Lung (tissue), 12 donors: ENCODE measurements around the gene HMGB1. TPM values are rescaled to one million over a fixed set of nuclear protein-coding genes. Genes with fewer than 3 reads are reported as not detected.

ENCODE experiments used
- ATAC-seq: fragments of 200-7000 bp; cut with Tn5 transposase; one replicate; pipeline ENCODE4 v1.9.1; 2020; ENCODE audit warnings: moderate number of reproducible peaks; ENCODE audit not compliant: insufficient read depth, low FRiP score
- DNase-seq, 3 donors: peaks; one replicate each; pipeline ENCODE4 v3.0.0-alpha.2; 2013 to 2017
- H3K27ac ChIP-seq, 2 donors: one replicate each; pipeline ENCODE4 v1.5.1; 2013; ENCODE audit warnings: mild to moderate bottlenecking in 2 of 2, moderate library complexity in 2 of 2, control low read depth in 1 of 2, inconsistent platforms in 1 of 2, low read depth in 1 of 2, low read length in 1 of 2
- H3K27me3 ChIP-seq, 3 donors: one replicate each; pipeline ENCODE4 v1.5.1; 2013; ENCODE audit warnings: low read length in 2 of 3; ENCODE audit not compliant: control insufficient read depth in 3 of 3, insufficient read depth in 3 of 3
- H3K36me3 ChIP-seq, 4 donors: one replicate each; pipeline ENCODE4 v1.5.1; 2013; ENCODE audit warnings: low read length in 4 of 4, mild to moderate bottlenecking in 1 of 4, moderate library complexity in 1 of 4; ENCODE audit not compliant: control insufficient read depth in 4 of 4, insufficient read depth in 4 of 4
- H3K4me1 ChIP-seq, 5 donors: one replicate each; pipeline ENCODE4 v1.5.1; 2013; ENCODE audit warnings: low read length in 5 of 5, mild to moderate bottlenecking in 2 of 5, moderate library complexity in 1 of 5; ENCODE audit not compliant: control insufficient read depth in 5 of 5, insufficient read depth in 5 of 5
- H3K4me3 ChIP-seq: one replicate; pipeline ENCODE4 v1.5.1; 2013; ENCODE audit warnings: mild to moderate bottlenecking, control low read depth, moderate library complexity
- H3K9ac ChIP-seq, 2 donors: one replicate each; pipeline ENCODE4 v1.5.1; 2013; ENCODE audit warnings: low read length in 2 of 2, control low read depth in 1 of 2; ENCODE audit not compliant: insufficient read depth in 1 of 2
- H3K9me3 ChIP-seq, 4 donors: one replicate each; pipeline ENCODE4 v1.5.1; 2013; ENCODE audit warnings: low read length in 3 of 4, mild to moderate bottlenecking in 1 of 4, moderate library complexity in 1 of 4; ENCODE audit not compliant: control insufficient read depth in 4 of 4, insufficient read depth in 3 of 4
- CTCF ChIP-seq: IDR thresholded peaks from 2 replicates; pipeline ENCODE4 v1.5.1; 2012; ENCODE audit warnings: mild to moderate bottlenecking; ENCODE audit errors: control extremely low read depth, extremely low read depth
- WGBS, 2 donors: extraction: QIAGEN DNeasy Blood & Tissue Kit; methylation state at CpG; one replicate each; pipeline ENCODE4 v1.1.7; 2013; 5-methylcytosine and 5-hydroxymethylcytosine counted together
- polyA plus RNA-seq, 2 donors: library from polyadenylated mRNA; stranded (reverse); fragments of 200-250 nt; gene quantifications; one replicate each; pipeline ENCODE4 v1.2.1, GENCODE V29; 2013
- total RNA-seq, 2 donors: library from RNA; depleted of rRNA in 1 of 2; stranded (reverse); fragments of >200 nt in 1 of 2; gene quantifications; one replicate each; pipeline ENCODE4 v1.2.1, GENCODE V29; 2014 to 2021
- donor health status: control.
- donor health status: control.
- donor health status: Bipolar disorder and iron deficiency.
- donor health status: healthy.
- donor health status: DM: yes; HTN: yes; CAD: no.

The HMGB1 gene
- total and polyA plus RNA-seq, 4 donors: 210 to 374 (median 325) TPM

- 1% methylated on average over 54 to 57 of the region's 57 CpGs for WGBS, 2 donors
- peak within 1 kb of the TSS; percentile 92 to 95 for H3K27ac ChIP-seq
- peaks cover 0 to 13% (median 6%) of the 10 kb centered on the region in 5 donors for H3K4me1 ChIP-seq
- ATAC-seq (peak; percentile 95), DNase-seq (peak; percentile 68 to 86 (median 80))
- no peaks in the 10 kb centered on the region for H3K36me3 ChIP-seq
- peak within 1 kb of the TSS; percentile 16 to 73 for H3K9ac ChIP-seq
- H3K9me3 ChIP-seq: no peaks in the 10 kb centered on the region
- peak within 1 kb of the TSS; percentile 53 for H3K4me3 ChIP-seq
- no peak for TF ChIP-seq CTCF
- H3K27me3 ChIP-seq: peaks cover 0 to 4% (median 0%) of the 10 kb centered on the region in 3 donors
Measured at GRCh38 chr13:30422054-30422839, 43.5 kb downstream of the HMGB1 start, which contains the start of gene UBE2L5. TSS of gene UBE2L5 (plus strand) at chr13:30422493. CDS start at chr13:30427991, 5,498 bp downstream.

- ATAC-seq (peak; percentile 87), DNase-seq (peak; percentile 83 to 88 (median 86))
- Histone ChIP-seq H3K9ac (peak overlapping the region; percentile 16 to 35), H3K36me3 (no peaks in the 10 kb centered on the region), H3K4me1 (peaks cover 0 to 13% (median 6%) of the 10 kb centered on the region in 5 donors), H3K4me3 (peak overlapping the region; percentile 53), H3K27ac (peak overlapping the region; percentile 90 to 91), H3K9me3 (no peaks in the 10 kb centered on the region), H3K27me3 (peaks cover 0 to 4% (median 0%) of the 10 kb centered on the region in 3 donors)
- 6 to 12% methylated on average over 45 to 51 of the region's 53 CpGs for WGBS, 2 donors
- no peak for TF ChIP-seq CTCF
Measured at GRCh38 chr13:30421093-30422053, 44.4 kb downstream of the HMGB1 start.

- no peak for TF ChIP-seq CTCF
- Histone ChIP-seq H3K36me3 (no peaks in the 10 kb centered on the region), H3K27me3 (peaks cover 0 to 4% (median 0%) of the 10 kb centered on the region in 3 donors), H3K9me3 (no peaks in the 10 kb centered on the region), H3K4me3 (no peak overlapping the region), H3K27ac (no peak overlapping the region), H3K9ac (no peak overlapping the region), H3K4me1 (peaks cover 0 to 13% (median 6%) of the 10 kb centered on the region in 5 donors)
- ATAC-seq (no peak), DNase-seq (no peak)
- WGBS, 2 donors: 91 to 92% methylated on average over 9 of the region's 9 CpGs
Measured at GRCh38 chr13:30418717-30419459, 46.8 kb downstream of the HMGB1 start.
